Cardiac fibroblast (primary cell): ENCODE results near the gene TRIP10.

Source experiments
- DNase-seq, 2 donors: peaks; one replicate each; pipeline versions ENCODE4 v3.0.0 to v3.0.0-alpha.2; 2010; ENCODE audit warnings: low read depth in 2 of 2
- H3K4me3 ChIP-seq, 2 donors: replicated peaks in 1 of 2; 1 replicate in 1 of 2; 2 replicates in 1 of 2; pipeline ENCODE4 v1.5.1; 2011; ENCODE audit warnings: low read depth in 2 of 2, low read length in 2 of 2, mild to moderate bottlenecking in 2 of 2, moderate library complexity in 1 of 2
- CTCF ChIP-seq: IDR thresholded peaks from one replicate; pipeline ENCODE4 v1.5.1; 2011; ENCODE audit warnings: low read depth, mild to moderate bottlenecking, low read length, inconsistent platforms

Gene TRIP10

GRCh38 chr19:6736917-6737283, 2.6 kb upstream of the TRIP10 start:
- DNase-seq = no peak
- H3K4me3 ChIP-seq = peak overlapping the region; percentile 85 to 91
- TF ChIP-seq CTCF = no peak

GRCh38 chr19:6737284-6737872, 2.1 kb upstream of the TRIP10 start, which contains the start of gene GPR108:
Gene GPR108 (minus strand): TSS chr19:6737580. CDS start chr19:6737576, 4 bp downstream.
- peak within 1 kb of the TSS; percentile 85 to 91 for H3K4me3 ChIP-seq
- DNase-seq = peak in 1 of 2 donors; percentile 100
- no peak for TF ChIP-seq CTCF

DNA sequence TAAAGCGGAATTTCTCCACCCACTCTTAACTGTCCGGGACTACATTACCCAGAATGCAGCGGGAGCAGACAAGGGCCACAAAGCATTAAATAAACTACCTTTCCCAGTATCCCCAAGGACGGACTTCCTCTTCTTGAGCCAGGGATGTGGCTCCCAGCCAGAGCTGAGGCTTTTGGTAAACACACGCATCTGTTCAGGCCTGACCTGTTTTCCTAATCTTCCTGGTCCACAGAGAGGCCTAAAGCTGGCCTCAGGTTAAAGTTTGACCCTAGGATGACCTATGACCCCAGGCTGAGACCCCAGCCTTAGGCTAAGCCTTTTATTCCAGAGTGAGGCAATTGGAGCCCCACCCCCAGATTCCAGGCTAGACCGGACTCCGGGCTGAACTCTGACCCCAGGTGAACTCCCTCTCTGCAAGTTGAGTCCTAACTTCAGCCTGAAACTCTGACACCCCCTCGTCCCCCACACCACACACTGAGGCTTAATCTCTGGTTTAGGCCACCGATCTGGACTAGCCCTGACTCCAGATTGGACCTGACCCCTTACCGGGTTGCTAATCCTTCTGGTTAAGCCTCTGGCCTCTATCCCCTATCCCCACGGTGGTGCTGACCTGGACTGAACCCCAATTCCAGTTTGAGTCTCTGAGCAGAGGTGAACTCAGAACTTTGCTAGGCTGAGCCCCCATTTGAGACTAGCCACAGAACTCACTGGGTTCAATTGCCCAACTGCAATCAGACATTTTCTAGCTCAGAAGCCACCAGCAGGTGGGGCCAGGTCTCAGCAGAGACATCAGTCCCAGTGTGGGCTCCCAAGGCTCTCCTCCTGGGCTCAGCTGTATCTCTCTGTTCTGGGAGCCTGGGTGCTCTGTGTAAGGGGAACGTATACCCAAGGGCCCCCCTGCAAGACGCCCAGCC, 1.4 kb upstream of the TRIP10 start:
- H3K4me3 ChIP-seq = peak overlapping the region in 1 of 2 donors; percentile 3
- peak; percentile 87 to 100 for DNase-seq
- peak; percentile 77 for TF ChIP-seq CTCF

DNA sequence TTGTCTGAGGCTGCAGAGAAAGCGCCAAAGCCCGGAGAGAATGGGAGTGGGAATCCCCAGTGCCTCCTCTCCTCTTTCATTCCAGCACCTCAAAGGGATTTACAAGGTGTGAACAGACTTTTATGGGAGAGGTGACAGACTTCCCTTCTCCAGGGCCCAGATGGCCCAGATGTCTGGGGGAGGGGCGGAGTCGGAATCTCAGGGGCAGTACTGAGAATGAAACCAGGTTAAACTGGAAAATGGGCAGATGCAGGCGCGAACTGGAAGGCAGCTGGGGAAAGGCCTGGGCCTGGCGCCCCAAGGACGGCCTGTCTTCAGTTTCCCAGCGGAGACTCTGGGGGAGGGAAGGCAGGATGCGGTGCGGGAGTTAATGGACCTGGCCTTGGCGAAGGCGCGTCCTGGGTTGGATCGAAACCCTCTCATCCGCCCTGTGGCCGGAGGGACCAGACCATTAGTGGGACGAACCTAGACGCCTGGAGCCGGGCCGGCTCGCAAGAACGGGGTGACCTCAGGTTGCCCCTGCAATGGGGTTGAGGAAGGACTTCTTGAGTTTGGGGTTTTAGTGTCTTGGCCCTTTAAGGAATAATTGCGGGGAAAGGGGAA, 592 bp upstream of the TRIP10 start:
- no peak for TF ChIP-seq CTCF
- peak overlapping the region; percentile 21 to 43 for H3K4me3 ChIP-seq
- peak; percentile 44 to 55 for DNase-seq

DNA sequence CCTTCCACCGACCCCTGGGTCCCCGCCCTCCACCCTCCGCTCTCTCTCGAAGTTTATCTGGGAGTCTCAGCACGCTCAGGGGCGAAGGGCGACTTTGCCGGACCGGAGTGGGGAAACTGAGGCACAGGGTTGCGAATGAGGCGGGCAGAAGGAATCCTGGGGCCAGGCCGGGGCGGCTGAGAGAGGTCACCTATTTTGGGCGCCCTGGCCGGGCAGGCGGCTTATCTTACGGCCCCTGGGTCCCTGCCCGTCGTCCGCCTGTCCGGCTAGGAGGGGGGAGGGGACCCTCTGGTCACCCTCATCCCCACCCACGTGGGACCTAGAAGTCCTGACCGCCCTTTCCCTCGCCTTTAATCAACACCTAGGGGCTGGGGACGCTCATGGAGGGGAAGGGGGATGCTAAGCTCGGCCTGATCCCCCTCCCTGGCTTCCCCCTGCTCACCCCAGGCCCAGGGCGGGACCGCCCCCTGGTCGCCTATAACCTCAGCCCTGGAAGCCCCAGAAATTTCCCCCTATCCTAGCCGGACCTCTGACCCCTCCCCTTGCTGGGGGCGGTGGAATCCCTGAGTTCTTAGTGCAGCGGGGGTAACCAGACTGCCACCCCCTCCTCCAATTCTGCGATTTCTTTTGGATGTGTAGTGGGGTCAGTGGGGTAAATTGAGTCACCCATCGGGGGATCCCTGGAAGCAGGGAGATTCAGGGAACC, 556 bp downstream of the TRIP10 start:
- DNase-seq = no peak
- peak overlapping the region; percentile 78 to 95 for H3K4me3 ChIP-seq
- no peak for TF ChIP-seq CTCF

GRCh38 chr19:6740589-6741343, 1.3 kb downstream of the TRIP10 start:
- H3K4me3 ChIP-seq = peak overlapping the region; percentile 78 to 95
- DNase-seq = peak; percentile 33 to 65
- no peak for TF ChIP-seq CTCF
